UCSD-AML1 (cell line): ENCODE measurements around the gene PCDHA1.

Experiments used
- DNase-seq: peaks from one replicate; lab custom pipeline; 2025; ENCODE audit not compliant: unreplicated experiment; lab: John Stamatoyannopoulos, UW

PCDHA1 gene

DNA sequence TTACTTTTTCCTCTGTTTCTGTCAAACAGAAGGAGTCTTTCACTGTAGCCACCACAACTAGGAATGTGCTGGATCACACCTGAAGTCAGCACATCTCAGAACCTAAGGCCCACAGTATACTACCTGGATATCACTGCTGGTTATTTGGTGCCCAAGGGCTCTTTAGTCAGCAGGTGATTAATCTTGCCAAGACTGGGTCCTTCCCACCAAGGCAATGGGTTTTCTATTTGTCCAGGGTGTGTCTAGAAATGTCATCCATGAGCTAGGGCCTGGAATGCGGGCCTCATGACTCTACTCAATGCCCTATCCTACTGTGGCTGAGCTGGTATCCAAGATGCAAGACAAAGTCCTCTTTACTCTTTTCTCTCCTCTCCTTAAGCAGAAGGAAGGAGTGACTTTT lies 130.4 kb downstream of the PCDHA1 start:
- DNase-seq, result no peak

- DNase-seq, result no peak
Observed at GRCh38 chr5:140923601-140924000, 137.7 kb downstream of the PCDHA1 start.

- no peak for DNase-seq
Observed at GRCh38 chr5:140925806-140926442, 140.0 kb downstream of the PCDHA1 start, which contains the start of gene PCDHAC1. TSS of gene PCDHAC1 (plus strand) at chr5:140926299. CDS start at chr5:140926893, 594 bp downstream.

- no peak for DNase-seq
Observed at GRCh38 chr5:140926443-140927227, 140.7 kb downstream of the PCDHA1 start.

DNA sequence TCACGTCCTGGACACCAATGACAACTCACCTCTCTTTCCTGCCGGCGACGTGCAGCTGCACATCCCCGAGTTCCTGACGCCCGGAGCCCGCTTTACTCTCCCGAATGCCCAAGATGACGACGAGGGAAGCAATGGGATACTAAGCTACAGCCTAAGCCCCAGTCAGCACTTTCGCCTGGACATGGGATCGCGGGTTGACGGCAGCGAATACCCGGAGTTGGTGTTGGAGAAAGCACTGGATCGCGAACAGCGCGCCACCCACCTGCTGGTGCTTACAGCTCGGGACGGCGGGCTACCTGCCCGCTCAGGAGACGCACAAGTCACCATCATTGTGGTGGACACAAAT lies 141.3 kb downstream of the PCDHA1 start:
- no peak for DNase-seq

DNA sequence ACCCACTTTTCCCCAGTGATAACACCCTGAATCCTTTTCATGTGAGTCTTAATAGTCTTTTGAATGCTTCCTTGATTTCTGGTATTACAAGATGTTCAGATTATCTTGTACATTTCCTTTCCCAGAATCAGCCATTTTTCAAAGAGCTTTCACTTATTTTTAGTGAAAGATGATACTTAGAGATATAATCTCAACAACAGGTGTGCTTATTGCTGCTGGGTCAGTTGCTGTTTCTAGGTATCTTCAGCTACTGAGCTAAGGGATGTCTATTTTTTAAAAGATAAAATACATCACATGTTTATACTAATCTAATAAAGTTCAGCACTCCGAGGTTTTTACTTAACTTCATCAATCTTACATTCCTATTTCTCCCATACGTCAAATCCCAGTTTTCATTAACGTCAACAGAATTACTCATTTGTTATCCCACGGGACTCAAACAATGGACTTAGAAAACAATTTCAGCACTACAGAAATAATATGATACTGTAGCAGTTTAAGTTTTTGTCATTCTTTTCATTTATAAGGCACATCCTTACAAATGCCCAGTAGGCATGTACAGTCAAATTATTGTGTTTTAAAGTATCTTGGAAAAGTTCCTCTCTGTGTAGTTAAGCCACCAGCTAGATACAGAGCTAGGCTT lies 149.1 kb downstream of the PCDHA1 start:
- DNase-seq, result no peak

- no peak for DNase-seq
Observed at GRCh38 chr5:140946578-140946977, 160.6 kb downstream of the PCDHA1 start.

- DNase-seq, result no peak
Observed at GRCh38 chr5:140951636-140952035, 165.7 kb downstream of the PCDHA1 start.

- DNase-seq, result no peak
Observed at GRCh38 chr5:140953234-140953633, 167.3 kb downstream of the PCDHA1 start.

DNA sequence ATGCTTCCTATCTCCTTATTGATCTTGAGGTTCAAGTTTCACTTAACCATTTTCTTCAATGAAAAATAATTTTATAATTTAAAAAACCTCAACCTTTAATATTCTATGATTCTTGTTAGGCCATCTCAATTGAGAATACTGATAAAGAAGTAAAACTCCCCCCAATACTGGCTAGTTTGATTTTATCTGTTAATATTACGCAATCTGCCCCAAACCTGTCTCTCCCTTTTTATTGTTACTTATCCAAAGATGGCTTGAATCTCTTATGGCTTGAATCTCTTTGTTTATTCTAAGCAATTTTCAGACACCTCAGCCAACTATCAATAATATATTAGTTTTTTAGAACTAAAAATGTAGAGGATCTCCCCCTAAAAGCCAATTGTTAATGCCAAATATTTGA lies 176.2 kb downstream of the PCDHA1 start:
- no peak for DNase-seq

DNA sequence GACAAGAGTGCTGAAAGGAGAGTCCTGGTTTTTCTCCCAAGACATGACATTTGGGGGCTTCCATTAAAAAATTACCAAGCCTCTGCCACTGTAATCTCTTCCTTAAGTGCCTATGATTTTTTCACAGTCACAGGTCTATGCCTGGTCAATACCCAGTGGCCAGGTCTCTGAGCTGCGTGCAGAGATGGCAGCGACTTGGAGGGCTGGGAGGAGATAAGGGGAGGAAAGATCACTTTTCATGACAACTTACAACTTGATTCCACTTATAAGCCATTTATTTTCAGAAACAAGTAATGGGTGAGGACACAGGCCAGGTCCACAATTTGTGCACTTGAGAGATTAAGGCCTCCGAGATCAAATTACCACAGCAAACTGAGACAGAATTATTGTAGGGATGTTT lies 178.4 kb downstream of the PCDHA1 start:
- DNase-seq, result no peak

DNA sequence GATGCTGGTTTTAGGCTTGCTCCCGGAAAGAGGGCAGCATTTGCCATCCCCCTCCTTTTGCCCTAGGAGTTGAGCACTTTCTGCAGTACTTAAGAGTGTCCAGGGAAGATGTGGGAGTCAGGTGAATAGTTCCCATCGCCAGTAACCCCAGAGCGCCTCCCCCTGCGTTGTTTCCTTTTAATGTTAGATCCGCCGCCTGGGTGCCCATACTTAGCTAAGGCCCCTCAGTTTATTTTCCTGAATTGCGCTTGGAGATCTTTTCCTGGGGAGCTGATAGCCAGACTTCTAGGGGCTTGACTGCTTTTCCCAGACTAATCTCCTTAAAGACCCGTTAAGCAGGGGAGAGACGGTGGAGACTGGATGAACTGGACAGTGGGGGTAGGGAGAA lies 180.0 kb downstream of the PCDHA1 start:
- no peak for DNase-seq

DNA sequence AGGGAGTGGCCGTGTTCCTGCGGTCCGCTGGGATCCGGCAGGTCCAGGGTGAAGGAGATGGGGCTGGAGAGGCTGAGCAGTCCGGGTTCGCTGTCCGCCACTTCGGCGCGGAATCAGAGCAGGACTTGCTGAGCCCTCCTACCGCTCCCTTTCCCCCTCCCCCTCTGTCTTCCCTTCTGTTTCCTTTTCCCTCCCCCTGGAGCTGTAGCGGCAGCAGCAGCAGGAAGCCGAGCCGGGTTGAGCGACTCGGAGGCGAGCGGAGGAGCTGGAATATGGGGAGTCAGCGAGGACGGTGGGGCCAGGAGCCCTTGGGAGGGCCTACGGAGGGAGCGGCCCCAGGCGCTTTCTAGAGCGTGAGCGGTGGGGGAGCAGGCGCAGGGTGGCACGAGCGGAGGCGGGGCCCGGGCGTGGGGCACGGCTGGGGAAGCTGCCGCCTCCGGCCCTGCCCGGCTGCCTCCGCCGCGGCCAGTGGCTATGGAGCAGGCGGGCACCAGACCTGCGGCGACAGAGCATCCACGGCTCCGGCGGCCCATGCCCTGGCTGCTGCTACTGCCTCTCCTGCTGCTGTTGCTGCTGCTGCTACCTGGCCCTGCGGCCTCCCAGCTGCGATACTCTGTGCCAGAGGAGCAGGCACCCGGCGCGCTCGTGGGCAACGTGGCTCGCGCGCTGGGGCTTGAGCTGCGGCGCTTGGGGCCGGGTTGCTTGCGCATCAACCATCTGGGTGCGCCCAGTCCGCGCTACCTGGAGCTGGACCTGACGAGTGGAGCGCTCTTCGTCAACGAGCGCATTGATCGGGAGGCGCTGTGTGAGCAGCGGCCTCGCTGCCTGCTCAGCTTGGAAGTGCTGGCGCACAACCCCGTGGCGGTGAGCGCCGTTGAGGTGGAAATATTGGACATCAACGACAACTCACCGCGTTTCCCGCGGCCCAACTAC lies 180.6 kb downstream of the PCDHA1 start, which contains the start of gene PCDHAC2:
TSS of gene PCDHAC2 (plus strand) at position 184 of the 933 bp plus-strand sequence. CDS start at position 475, 291 bp downstream.
- DNase-seq, result no peak

DNA sequence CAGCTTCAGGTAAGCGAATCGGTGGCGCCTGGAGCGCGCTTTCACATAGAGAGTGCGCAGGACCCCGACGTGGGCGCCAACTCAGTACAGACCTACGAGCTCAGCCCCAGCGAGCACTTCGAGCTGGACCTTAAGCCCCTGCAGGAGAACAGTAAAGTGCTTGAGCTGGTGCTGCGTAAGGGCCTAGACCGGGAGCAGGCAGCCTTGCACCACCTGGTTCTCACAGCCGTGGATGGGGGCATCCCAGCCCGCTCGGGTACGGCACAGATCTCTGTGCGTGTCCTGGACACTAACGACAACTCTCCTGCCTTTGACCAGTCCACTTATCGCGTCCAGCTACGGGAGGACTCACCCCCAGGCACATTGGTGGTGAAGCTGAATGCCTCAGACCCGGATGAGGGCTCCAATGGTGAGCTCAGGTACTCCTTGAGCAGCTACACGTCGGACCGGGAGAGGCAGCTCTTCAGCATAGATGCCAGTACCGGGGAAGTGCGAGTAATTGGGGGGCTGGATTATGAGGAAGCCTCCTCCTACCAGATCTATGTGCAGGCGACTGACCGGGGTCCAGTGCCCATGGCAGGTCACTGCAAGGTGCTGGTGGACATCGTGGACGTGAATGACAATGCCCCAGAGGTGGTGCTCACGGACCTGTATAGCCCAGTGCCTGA lies 181.4 kb downstream of the PCDHA1 start:
- DNase-seq, result no peak

DNA sequence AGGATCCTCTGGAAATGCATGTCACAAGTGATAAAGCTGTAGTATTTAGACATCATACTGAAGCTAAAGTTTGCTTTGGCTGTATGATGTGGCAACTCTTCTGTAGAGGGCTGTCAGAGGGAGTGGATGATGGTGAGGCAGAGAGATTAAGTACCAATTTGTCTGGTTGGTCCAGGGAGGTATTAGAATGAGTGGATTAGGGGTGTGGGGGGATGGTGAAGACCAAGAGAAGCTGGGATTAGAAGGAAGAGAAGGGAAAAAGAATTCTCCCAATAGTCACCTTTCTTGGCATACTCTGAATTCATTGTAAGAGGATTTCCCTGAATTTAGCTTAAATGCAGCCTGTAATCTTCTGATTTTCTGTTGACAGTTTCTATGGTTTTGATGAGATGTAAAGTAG lies 183.9 kb downstream of the PCDHA1 start:
- no peak for DNase-seq

DNA sequence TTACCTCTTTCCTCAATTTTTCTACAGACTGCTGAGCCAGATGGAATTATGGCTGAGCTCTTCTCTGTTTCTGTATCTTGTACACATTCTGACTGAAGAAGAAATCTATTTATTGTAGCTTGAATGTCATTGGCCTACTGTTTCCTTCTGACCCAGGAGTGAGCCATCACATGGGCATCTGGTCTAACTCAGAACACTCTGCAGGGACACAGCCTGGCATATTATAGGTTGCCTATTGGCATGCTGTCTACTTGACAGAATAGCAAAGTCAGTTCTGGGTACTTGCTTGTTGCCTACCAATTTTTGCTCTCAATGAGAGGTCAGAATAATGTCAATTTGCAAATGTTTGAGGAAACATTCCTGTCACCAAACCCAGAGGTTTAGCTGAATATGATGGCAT lies 187.6 kb downstream of the PCDHA1 start:
- DNase-seq, result no peak

GRCh38 chr5:140977003-140977402 lies 191.1 kb downstream of the PCDHA1 start:
- DNase-seq, result no peak

GRCh38 chr5:140978260-140978659 lies 192.3 kb downstream of the PCDHA1 start:
- DNase-seq, result no peak

DNA sequence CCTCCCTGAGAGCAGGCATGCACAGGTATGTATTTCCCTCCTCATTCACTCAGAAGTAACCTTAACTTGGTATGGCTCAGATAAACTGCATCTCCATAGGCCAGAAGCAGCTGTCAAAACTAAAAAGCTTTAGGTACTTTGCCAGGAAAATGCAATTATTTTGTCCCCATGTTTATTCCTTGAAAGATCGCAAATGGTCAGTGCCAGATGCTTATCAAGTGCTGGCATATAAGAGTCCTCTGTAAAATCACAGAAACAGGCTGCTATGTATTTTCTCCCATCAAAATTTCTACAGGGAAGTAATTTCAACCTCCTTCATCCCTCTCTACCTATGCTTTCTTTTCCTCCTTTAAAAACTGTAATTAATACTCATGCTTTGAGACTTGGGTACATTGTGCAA lies 193.0 kb downstream of the PCDHA1 start:
- no peak for DNase-seq

DNA sequence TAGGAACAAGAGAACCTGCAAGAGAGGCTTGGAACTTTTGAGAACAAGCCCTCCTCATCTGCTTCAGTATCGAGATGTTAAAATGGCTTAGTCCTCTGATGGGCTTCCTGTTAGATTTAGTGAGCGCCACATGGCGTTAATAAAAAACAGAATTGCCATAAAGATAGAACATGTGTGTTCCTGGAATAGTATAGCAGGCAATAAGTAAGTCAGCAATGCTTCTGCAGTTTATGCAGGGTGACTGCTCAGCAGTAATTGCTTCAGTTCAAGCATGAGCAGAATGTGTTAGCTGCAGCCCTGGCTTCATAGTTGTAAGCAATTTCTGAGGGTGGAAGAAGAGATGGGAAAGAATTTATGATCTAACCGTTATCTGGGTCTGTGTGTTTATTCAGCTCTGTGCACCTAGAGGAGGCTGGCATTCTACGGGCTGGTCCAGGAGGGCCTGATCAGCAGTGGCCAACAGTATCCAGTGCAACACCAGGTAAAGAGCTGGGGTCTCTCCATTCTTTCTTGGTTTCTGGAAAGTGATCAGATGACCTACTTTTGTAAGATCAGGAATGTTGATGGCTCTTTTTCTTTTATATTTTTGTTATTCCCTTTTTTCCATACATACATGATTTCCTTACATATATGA lies 196.3 kb downstream of the PCDHA1 start:
- no peak for DNase-seq
